Activated T-helper 17 cell treated with anti-CD3 and anti-CD28 coated beads, Interleukin-2, amount 50 U/mL, for 72 hours (primary cell): ENCODE measurements around the gene ITIH3. TPM values are rescaled to one million over a fixed set of nuclear protein-coding genes. Genes with fewer than 3 reads are reported as not detected.

ENCODE experiments used
- ATAC-seq: fragments of 150-1000 bp; cut with Tn5 transposase; replicated peaks from 2 replicates; pipeline ENCODE4 v1.10.0; 2021; ENCODE audit warnings: mild to moderate bottlenecking, moderate library complexity
- H3K27ac Mint-ChIP-seq: one replicate; pipeline ENCODE4 v1.8.0; 2022; ENCODE audit warnings: mixed read lengths
- H3K27me3 Mint-ChIP-seq: one replicate; pipeline ENCODE4 v1.8.0; 2022; ENCODE audit warnings: mixed read lengths
- H3K36me3 Mint-ChIP-seq: one replicate; pipeline ENCODE4 v1.8.0; 2022; ENCODE audit warnings: low read depth, mild to moderate bottlenecking, mixed read lengths
- H3K4me1 Mint-ChIP-seq: one replicate; pipeline ENCODE4 v1.8.0; 2022; ENCODE audit warnings: mixed read lengths
- H3K4me3 Mint-ChIP-seq: one replicate; pipeline ENCODE4 v1.8.0; 2022; ENCODE audit warnings: mild to moderate bottlenecking, mixed read lengths
- H3K9me3 Mint-ChIP-seq: one replicate; pipeline ENCODE4 v1.8.0; 2022; ENCODE audit warnings: mixed read lengths
- total RNA-seq, 2 donors: library from RNA; stranded (reverse); gene quantifications; one replicate each; pipeline ENCODE4 v1.2.3, GENCODE V29; 2022

The ITIH3 gene
- total RNA-seq, 2 donors from 2014 or later = not detected

DNA sequence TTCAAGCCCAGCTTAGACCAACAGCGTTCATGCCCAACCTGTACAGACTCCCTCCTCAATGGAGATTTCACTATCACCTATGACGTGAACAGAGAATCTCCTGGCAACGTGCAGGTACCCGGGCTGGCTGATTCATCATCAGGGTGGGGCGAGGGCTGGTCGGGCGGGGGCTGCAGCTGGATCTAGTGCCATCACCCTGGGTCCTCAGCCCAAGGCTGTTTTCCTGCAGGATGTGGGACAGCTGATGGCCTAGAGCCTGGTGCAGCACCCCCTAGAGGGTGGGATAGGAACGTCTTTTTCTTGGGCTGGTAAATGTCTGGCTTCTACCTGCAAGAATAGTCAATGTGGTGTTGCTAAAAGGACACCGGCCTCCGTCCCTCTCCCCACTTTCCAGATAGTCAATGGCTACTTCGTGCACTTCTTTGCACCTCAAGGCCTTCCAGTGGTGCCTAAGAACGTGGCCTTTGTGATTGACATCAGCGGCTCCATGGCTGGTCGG, 4.4 kb downstream of the ITIH3 start:
- H3K4me1 Mint-ChIP-seq = no peaks in the 10 kb centered on the region
- no peaks in the 10 kb centered on the region for H3K27me3 Mint-ChIP-seq
- H3K36me3 Mint-ChIP-seq = no peaks in the 10 kb centered on the region
- H3K27ac Mint-ChIP-seq = no peak overlapping the region
- ATAC-seq = peak; percentile 56
- H3K4me3 Mint-ChIP-seq = no peak overlapping the region
- H3K9me3 Mint-ChIP-seq = no peaks in the 10 kb centered on the region

DNA sequence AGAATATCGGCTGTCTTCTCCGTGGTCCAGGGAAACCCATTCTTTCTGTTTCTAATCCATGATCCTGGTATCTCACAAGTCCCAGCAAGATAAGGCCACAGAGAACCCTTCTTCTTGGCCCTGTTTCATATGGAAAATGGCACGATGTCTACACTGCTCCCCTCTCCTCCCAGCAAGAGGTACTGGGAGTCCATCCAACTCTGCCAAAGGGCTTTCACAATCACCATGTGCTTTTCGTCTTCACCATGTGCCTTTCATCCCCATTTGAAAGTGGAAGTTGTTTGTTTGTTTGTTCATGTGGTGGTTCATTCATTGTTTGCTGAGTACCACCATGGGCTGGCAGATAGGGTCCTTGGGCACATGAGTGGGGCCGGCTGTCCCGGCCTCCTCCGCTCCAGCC, 5.5 kb downstream of the ITIH3 start:
- Mint-ChIP-seq H3K27me3 (no peaks in the 10 kb centered on the region), H3K36me3 (no peaks in the 10 kb centered on the region), H3K4me1 (no peaks in the 10 kb centered on the region), H3K9me3 (no peaks in the 10 kb centered on the region), H3K27ac (no peak overlapping the region), H3K4me3 (no peak overlapping the region)
- ATAC-seq = no peak

DNA sequence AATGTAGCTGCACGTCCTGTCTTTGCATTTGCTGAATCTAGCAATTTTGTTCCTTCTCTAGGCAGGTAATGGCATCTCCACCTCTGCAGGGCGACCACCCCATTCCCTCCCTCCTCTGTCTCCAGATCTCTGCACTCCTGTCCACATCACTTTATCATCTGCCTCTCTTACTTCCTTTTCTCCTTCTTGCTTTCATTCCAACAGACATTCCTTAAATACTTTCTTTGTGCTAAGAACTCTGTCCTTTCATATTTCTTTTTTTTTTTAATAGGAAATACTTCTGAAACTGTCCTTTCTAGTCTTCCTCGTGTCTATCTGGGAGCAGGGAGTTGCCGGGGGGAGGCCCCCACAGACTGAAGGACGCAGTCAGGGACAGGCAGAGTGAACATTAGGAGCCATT, 7.2 kb downstream of the ITIH3 start:
- Mint-ChIP-seq H3K4me1 (no peaks in the 10 kb centered on the region), H3K4me3 (no peak overlapping the region), H3K9me3 (no peaks in the 10 kb centered on the region), H3K27me3 (no peaks in the 10 kb centered on the region), H3K36me3 (no peaks in the 10 kb centered on the region), H3K27ac (no peak overlapping the region)
- no peak for ATAC-seq

DNA sequence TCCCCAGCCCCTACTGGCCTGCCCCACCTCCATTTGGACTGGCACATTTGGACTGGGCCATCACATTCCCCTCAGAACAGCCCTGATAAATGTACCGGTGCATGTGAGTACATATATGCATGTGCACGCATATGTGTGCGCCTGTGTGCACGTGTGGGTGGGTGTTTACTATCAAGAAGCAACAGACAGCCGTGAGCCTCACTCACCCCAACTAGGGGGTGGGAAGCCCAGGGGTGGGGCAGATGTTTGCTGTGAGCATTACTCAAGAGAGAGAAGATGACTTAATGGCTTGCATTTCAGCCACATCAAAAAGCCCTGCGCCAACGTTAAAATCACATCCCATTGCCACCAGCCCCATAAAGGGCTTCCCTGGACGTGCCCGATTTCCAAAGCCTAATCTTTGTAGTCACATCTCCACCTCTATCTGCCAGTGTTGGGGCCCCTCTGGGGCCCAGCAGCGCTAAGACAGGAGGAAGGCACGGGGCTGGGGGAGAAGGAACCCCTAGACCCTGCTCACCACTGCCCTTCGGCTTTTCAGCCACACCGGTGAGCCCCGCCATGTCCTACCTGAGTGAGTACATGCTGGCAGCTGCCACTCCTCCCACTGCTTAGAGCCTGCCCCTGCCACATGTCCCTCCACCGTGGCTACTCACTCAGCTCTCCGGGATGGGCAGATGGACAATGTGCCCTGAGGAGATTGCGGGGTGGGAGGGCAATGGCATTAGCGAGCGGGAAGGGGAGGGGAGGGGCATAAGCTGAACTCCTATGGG, 10.9 kb downstream of the ITIH3 start:
- no peaks in the 10 kb centered on the region for H3K36me3 Mint-ChIP-seq
- no peaks in the 10 kb centered on the region for H3K4me1 Mint-ChIP-seq
- no peak overlapping the region for H3K4me3 Mint-ChIP-seq
- no peak overlapping the region for H3K27ac Mint-ChIP-seq
- H3K27me3 Mint-ChIP-seq = no peaks in the 10 kb centered on the region
- no peak for ATAC-seq
- H3K9me3 Mint-ChIP-seq = no peaks in the 10 kb centered on the region

DNA sequence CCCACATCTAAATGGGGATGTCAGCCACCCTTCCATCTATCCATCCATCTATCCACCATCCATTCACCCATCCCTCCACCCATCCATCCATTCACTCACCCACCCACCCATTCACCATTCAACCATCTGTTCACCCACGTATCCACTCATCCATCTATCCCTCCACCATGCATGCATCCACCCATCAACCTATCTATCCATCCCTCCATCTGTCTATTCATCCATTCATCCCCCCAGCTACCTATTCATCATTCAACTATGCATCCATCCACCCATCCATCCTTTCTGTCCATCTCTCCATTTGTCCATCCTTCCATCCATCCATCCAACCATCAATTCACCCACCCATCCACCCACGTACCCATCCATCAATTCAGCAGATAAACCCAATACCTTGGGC, 14.6 kb downstream of the ITIH3 start:
- Mint-ChIP-seq H3K4me3 (no peak overlapping the region), H3K27me3 (no peaks in the 10 kb centered on the region), H3K9me3 (no peaks in the 10 kb centered on the region), H3K4me1 (no peaks in the 10 kb centered on the region), H3K36me3 (no peaks in the 10 kb centered on the region), H3K27ac (no peak overlapping the region)
- no peak for ATAC-seq

DNA sequence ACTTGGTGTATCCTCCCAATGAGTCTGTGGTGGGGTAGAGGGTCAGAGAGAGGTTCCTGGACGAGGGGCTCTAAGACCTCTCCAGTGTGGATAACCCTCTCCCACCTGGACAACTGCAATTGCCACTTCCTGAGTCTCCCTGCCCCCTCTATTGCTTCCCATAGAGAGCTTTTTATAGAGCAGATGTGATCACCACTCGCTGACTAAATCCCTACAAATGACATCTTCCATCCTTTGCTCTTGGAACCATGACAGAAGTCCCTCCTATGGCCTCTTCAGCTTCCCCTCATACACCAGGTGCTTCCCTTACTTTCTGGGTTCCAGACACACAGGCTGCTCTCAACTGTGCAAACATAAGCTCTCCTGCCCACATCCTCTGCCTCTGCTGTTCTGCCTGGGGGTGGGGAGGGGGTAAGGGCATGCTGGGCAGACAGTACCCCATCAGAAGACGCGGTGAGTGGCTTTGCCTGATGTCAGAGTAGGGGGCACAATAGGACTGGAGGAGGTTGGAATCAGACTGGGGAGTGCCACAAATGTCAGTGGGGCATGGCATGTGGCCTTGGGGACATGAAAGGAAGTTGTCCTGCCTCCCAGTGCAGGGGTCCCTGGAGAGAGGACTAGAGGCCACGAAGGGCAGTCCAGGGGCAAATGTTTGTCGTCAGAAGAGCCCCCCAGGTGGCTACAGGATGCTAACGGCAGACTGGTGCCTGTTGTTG, 15.2 kb downstream of the ITIH3 start:
- ATAC-seq = no peak
- no peaks in the 10 kb centered on the region for H3K27me3 Mint-ChIP-seq
- H3K36me3 Mint-ChIP-seq = no peaks in the 10 kb centered on the region

DNA sequence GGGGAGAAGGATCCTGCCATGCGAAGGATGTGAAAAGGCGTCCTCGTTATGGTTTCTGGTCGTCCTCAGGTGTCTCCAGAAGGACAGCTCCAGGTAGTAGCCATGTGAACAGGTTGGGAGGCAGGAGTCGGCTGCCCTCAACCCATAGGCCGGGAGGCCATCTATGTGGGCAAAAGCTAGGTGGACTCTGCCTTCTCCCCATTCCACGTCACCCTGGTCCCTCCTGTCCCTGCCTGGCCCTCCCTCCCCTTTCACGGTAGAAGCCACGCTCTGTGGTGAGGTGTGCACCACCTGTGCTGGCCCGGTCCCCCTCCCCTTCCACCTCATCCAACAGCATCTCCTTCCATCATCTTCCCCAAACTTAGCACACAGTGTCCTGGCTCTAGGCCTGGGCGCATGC, 16.3 kb downstream of the ITIH3 start:
- H3K4me3 Mint-ChIP-seq = no peak overlapping the region
- ATAC-seq = no peak
- no peaks in the 10 kb centered on the region for H3K36me3 Mint-ChIP-seq
- no peaks in the 10 kb centered on the region for H3K4me1 Mint-ChIP-seq
- no peaks in the 10 kb centered on the region for H3K27me3 Mint-ChIP-seq
- H3K27ac Mint-ChIP-seq = no peak overlapping the region
- H3K9me3 Mint-ChIP-seq = no peaks in the 10 kb centered on the region

More for the DNA sequence above, 15.2 kb downstream of the ITIH3 start:
- H3K4me3 Mint-ChIP-seq = no peak overlapping the region
- no peaks in the 10 kb centered on the region for H3K9me3 Mint-ChIP-seq
- no peaks in the 10 kb centered on the region for H3K4me1 Mint-ChIP-seq
- no peak overlapping the region for H3K27ac Mint-ChIP-seq

DNA sequence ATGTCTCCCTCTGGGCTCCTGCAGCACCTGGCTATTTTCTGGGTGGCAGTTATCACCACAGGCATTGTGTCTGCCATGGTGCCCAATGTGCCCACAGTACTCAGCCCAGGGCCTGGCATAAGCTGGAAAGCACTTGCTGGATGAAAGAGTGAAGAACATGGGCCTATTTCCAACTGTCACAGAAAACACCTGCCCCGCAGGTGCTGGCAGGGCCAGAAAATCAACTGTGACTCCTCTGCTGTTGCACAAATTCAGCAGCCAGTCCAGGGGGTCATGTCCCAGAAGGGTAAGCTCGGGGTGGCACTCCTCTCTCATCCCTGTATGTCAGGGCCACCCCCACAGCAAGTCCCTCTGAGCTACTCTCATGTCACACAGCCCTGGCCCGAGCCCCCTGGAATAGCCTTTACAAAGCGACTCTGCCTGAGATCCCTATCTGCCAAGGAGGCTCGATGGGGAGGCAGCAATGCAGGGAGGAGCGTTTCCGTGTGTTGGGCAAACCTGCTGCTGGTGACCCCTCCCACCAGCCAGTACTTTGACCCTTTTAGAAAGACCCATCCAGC, 16.9 kb downstream of the ITIH3 start:
- Mint-ChIP-seq H3K4me1 (no peaks in the 10 kb centered on the region), H3K9me3 (no peaks in the 10 kb centered on the region), H3K4me3 (no peak overlapping the region), H3K27ac (peak overlapping the region; percentile 42), H3K36me3 (no peaks in the 10 kb centered on the region), H3K27me3 (no peaks in the 10 kb centered on the region)
- ATAC-seq = no peak

DNA sequence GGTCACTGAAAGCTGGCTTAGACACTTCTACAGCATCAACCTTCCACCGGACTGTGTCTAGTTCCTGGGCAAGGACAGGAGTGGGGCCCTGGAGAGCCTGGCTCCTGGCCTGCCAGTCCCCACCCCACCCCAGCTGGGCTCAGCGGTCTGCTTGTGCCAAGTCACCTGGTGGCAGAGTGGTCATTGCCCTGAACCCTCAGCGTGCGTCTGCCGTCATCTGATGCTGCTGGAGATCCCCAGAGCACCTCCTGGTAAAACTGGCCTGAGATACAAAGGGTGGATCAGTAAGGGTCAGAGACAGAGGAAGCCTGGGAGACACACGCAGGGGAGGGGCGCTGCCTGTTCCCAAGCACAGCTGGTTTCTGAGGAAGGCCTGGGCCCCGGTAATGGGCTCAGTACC, 19.2 kb downstream of the ITIH3 start:
- Mint-ChIP-seq H3K9me3 (no peaks in the 10 kb centered on the region), H3K4me1 (no peaks in the 10 kb centered on the region), H3K27ac (no peak overlapping the region), H3K36me3 (no peaks in the 10 kb centered on the region), H3K27me3 (no peaks in the 10 kb centered on the region), H3K4me3 (no peak overlapping the region)
- ATAC-seq = no peak

DNA sequence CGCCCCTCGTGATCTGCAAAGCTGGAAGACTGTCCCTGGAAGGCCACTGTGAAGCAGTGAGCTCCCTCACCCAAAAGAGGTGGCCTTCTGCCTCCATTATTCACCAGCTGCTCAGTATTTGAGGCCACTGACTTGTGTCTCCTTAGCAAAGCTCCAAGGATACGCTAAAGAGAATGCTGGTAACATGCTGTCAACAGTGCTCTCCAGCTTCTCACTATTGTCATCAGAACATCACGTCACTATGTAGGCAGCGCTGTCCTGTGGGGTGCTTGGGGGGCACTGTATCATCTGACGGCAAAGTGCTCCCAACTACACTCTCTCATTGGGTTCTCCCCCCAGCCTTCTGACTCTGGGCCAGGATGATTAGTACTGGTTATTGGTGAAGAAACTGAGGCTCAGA, 21.6 kb downstream of the ITIH3 start:
- H3K27ac Mint-ChIP-seq = peak overlapping the region; percentile 30
- H3K4me3 Mint-ChIP-seq = no peak overlapping the region
- no peak for ATAC-seq
- no peaks in the 10 kb centered on the region for H3K9me3 Mint-ChIP-seq
- no peaks in the 10 kb centered on the region for H3K4me1 Mint-ChIP-seq
- H3K36me3 Mint-ChIP-seq = no peaks in the 10 kb centered on the region
- no peaks in the 10 kb centered on the region for H3K27me3 Mint-ChIP-seq

DNA sequence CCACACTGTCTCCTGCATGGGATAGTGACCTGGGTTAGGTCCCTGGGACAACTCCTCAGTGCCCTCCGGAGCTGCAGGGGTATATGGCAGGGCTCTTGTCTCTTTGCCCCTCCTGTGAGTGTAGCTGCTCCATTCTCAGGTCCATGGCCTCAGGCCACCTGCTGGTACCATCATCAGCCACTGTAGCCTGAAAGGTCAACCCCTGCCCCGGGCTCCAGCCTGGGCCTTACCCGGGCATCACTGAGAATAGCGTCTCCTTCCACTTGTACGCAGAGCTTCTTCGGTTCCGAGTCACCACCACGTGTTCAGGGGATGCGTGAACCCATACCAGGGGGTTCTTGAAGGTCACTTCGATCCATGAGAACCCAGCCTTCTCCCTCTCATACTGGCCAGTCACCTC, 22.1 kb downstream of the ITIH3 start:
- no peaks in the 10 kb centered on the region for H3K4me1 Mint-ChIP-seq

DNA sequence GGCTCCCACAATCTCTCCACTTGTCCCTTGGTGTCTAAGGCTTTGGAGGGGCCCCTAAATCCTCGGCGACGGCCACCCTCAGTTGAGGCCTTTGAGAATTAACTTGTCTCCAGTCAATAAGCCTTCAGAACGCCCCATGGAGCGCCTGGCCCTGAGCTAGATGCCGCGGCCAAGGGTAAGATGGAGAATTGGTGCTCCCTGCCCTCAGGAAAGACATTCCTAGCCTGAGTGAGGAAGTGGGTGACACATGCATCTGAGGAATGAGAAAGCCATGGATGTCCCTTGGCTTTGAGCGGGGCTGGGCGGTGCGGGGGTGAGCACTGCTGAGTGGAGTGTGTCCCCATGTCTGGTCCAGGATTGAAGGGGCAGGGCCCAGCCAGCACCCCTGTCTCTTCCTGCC, 22.6 kb downstream of the ITIH3 start:
- H3K4me1 Mint-ChIP-seq = no peaks in the 10 kb centered on the region
- no peaks in the 10 kb centered on the region for H3K36me3 Mint-ChIP-seq
- H3K27me3 Mint-ChIP-seq = no peaks in the 10 kb centered on the region
- no peak overlapping the region for H3K4me3 Mint-ChIP-seq
- H3K27ac Mint-ChIP-seq = no peak overlapping the region
- ATAC-seq = no peak
- no peaks in the 10 kb centered on the region for H3K9me3 Mint-ChIP-seq

More for the DNA sequence above, 22.1 kb downstream of the ITIH3 start:
- Mint-ChIP-seq H3K36me3 (no peaks in the 10 kb centered on the region), H3K9me3 (no peaks in the 10 kb centered on the region), H3K27ac (no peak overlapping the region), H3K27me3 (no peaks in the 10 kb centered on the region), H3K4me3 (no peak overlapping the region)
- ATAC-seq = no peak

DNA sequence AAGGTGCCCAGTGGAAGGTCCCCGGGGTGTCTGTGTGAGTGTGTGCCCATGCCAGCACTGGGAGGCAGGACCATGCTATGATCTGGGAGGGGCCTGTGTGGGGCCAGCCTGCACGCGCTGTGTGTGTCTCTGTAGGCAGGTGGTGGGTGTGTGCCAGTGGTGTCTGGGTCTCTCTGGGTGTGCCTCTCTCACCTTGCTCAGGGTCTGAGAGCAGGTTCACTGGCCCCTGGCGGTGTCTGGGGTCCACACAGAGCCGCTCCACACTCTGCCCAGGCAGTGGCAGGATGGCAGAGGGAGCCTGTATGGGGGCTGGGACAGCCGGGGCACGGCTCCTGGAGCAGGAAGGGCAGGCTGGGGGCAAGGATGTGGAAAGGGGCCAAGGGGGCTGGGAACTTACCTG, 23.3 kb downstream of the ITIH3 start:
- Mint-ChIP-seq H3K27ac (no peak overlapping the region), H3K4me3 (no peak overlapping the region), H3K4me1 (no peaks in the 10 kb centered on the region), H3K36me3 (no peaks in the 10 kb centered on the region), H3K9me3 (no peaks in the 10 kb centered on the region), H3K27me3 (no peaks in the 10 kb centered on the region)
- ATAC-seq = no peak

DNA sequence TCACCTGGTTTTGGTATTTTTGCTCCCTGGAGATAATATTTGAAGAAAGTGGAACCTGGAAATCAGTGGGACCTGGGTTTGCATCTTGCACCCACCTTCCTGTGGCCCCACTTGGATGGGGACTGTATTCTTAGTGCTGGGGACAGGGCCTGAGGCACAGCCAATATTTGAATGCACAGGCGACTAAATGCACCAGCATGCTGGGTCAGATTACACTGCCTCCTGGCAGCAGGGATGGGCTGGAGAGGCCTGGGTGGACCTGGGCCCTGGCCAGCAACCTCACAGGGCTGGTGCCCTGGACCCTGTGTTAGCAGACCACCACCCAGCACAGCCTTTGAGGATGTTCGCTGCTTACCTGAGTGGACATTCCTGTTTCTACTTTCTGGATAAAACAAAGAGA, 25.3 kb downstream of the ITIH3 start:
- H3K4me3 Mint-ChIP-seq = no peak overlapping the region
- no peaks in the 10 kb centered on the region for H3K27me3 Mint-ChIP-seq
- H3K36me3 Mint-ChIP-seq = no peaks in the 10 kb centered on the region
- no peaks in the 10 kb centered on the region for H3K4me1 Mint-ChIP-seq
- ATAC-seq = no peak
- H3K27ac Mint-ChIP-seq = no peak overlapping the region
- no peaks in the 10 kb centered on the region for H3K9me3 Mint-ChIP-seq

DNA sequence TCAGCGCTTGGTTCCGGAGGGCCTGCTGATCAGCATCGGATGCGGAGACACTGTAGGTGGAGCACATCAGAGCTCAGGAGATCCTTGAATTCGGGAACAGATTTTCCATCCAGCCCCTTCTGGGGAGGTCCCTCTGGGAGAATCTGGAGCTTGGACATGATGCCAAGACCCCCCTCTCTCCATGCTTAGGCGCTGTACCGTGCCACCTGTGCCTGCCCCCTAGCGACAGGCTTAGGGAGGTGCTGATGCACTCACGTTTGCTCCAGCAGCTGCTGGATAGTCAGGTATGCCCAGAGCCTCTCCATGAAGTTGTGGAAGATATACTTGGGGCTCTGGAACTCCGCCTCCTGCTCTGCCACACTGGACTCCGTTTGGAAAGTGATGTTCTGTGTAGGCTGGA, 26.1 kb downstream of the ITIH3 start:
- Mint-ChIP-seq H3K9me3 (no peaks in the 10 kb centered on the region), H3K4me3 (no peak overlapping the region), H3K4me1 (no peaks in the 10 kb centered on the region), H3K27ac (no peak overlapping the region), H3K36me3 (no peaks in the 10 kb centered on the region), H3K27me3 (no peaks in the 10 kb centered on the region)
- ATAC-seq = peak; percentile 57
